WTC11 (cell line): ENCODE measurements around the gene PLCH2. TPM values are rescaled to one million over a fixed set of nuclear protein-coding genes. Genes with fewer than 3 reads are reported as not detected.

Experiments
- ATAC-seq: fragments of 200-7000 bp; cut with Tn5 transposase; 2 replicates; pipeline ENCODE4 v1.10.0; 2021; ENCODE audit warnings: mild to moderate bottlenecking, moderate library complexity
- CTCF ChIA-PET: fragments of 300-600 bp; sonication (Branson Sonifier 250); formaldehyde crosslinking; loops from one replicate; lab custom pipeline; 2021; ENCODE audit warnings: antibody characterized with exemption; lab: Charles Lee
- POLR2A ChIA-PET: fragments of 350-600 bp; sonication (Branson Sonifier 250); formaldehyde crosslinking; loops from one replicate; lab custom pipeline; 2021; ENCODE audit warnings: antibody characterized with exemption; lab: Charles Lee
- DNase-seq: peaks from one replicate; pipeline ENCODE4 v3.0.0; 2021; ENCODE audit warnings: low spot score
- H3K27ac Mint-ChIP-seq: 2 replicates; pipeline ENCODE4 v1.8.0; 2021; ENCODE audit warnings: mixed read lengths
- H3K27me3 Mint-ChIP-seq: 2 replicates; pipeline ENCODE4 v1.8.0; 2021; ENCODE audit warnings: low read depth, mild to moderate bottlenecking, moderate library complexity, mixed read lengths
- H3K36me3 Mint-ChIP-seq: 2 replicates; pipeline ENCODE4 v1.8.0; 2021; ENCODE audit warnings: mixed read lengths
- H3K4me1 Mint-ChIP-seq: 2 replicates; pipeline ENCODE4 v1.8.0; 2022; ENCODE audit warnings: mixed read lengths
- H3K4me3 Mint-ChIP-seq: 2 replicates; pipeline ENCODE4 v1.8.0; 2021; ENCODE audit warnings: mild to moderate bottlenecking, moderate library complexity, mixed read lengths
- H3K9me3 Mint-ChIP-seq: 2 replicates; pipeline ENCODE4 v1.8.0; 2021; ENCODE audit warnings: mixed read lengths
- CREB1 ChIP-seq: sonication (generic); formaldehyde crosslinking; IDR thresholded peaks from 2 replicates; pipeline ENCODE4 v1.8.0; 2023; ENCODE audit warnings: mild to moderate bottlenecking, missing genetic modification reagents
- ELF4 ChIP-seq: sonication (generic); formaldehyde crosslinking; IDR thresholded peaks from 2 replicates; pipeline ENCODE4 v1.8.1; 2022; ENCODE audit warnings: low read depth, mild to moderate bottlenecking, moderate library complexity, missing genetic modification reagents
- ETV6 ChIP-seq: sonication (generic); formaldehyde crosslinking; IDR thresholded peaks from 2 replicates; pipeline ENCODE4 v1.8.1; 2022; ENCODE audit warnings: mild to moderate bottlenecking, missing genetic modification reagents
- GABPB1 ChIP-seq: sonication (generic); formaldehyde crosslinking; IDR thresholded peaks from 2 replicates; pipeline ENCODE4 v1.8.1; 2023; ENCODE audit warnings: mild to moderate bottlenecking, missing genetic modification reagents
- HMGA2 ChIP-seq: fragments of 250-450 bp; sonication (Bioruptor Pico); IDR thresholded peaks from 2 replicates; pipeline ENCODE4 v1.4.0; 2021; ENCODE audit warnings: mild to moderate bottlenecking, moderate library complexity
- JAZF1 ChIP-seq: fragments of 250-450 bp; sonication (Bioruptor Pico); IDR thresholded peaks from 2 replicates; pipeline ENCODE4 v1.9.0; 2021; ENCODE audit warnings: moderate library complexity, mild to moderate bottlenecking, inconsistent platforms
- MYBL2 ChIP-seq: sonication (generic); formaldehyde crosslinking; IDR thresholded peaks from 2 replicates; pipeline ENCODE4 v1.8.1; 2023; ENCODE audit warnings: mild to moderate bottlenecking, moderate library complexity, missing genetic modification reagents
- NFYB ChIP-seq: sonication (generic); formaldehyde crosslinking; conservative IDR thresholded peaks from 2 replicates; pipeline ENCODE4 v1.8.0; 2022; ENCODE audit warnings: low read depth, missing genetic modification reagents
- SMAD4 ChIP-seq: sonication (generic); formaldehyde crosslinking; IDR thresholded peaks from 2 replicates; pipeline ENCODE4 v1.8.0; 2022; ENCODE audit warnings: mild to moderate bottlenecking, missing genetic modification reagents
- TCF7 ChIP-seq: sonication (generic); formaldehyde crosslinking; IDR thresholded peaks from 2 replicates; pipeline ENCODE4 v1.8.0; 2022; ENCODE audit warnings: mild to moderate bottlenecking, low read depth, missing genetic modification reagents, moderate library complexity
- ZBTB21 ChIP-seq: sonication (generic); formaldehyde crosslinking; IDR thresholded peaks from 2 replicates; pipeline ENCODE4 v1.8.1; 2023; ENCODE audit warnings: mild to moderate bottlenecking, missing genetic modification reagents, borderline replicate concordance
- total RNA-seq: library from RNA; stranded (reverse); gene quantifications from 3 replicates; pipeline ENCODE4 v1.2.3, GENCODE V29; 2021
- TF ChIP-seq, protein P1 (sequence below): sonication (generic); formaldehyde crosslinking; IDR thresholded peaks from 2 replicates; pipeline ENCODE4 v1.8.1; 2022; ENCODE audit warnings: missing genetic modification reagents, borderline replicate concordance
- TF ChIP-seq, protein P2 (sequence below): fragments of 250-450 bp; sonication (Bioruptor Pico); conservative IDR thresholded peaks from 2 replicates; pipeline ENCODE4 v1.9.0; 2021; ENCODE audit warnings: mild to moderate bottlenecking
- TF ChIP-seq, protein P3 (sequence below): fragments of 250-450 bp; sonication (Bioruptor Pico); IDR thresholded peaks from 2 replicates; pipeline ENCODE4 v1.9.0; 2021; ENCODE audit warnings: mild to moderate bottlenecking, borderline replicate concordance
- TF ChIP-seq, protein P4 (sequence below): sonication (generic); formaldehyde crosslinking; IDR thresholded peaks from 2 replicates; pipeline ENCODE4 v1.8.0; 2022; ENCODE audit warnings: mild to moderate bottlenecking, missing genetic modification reagents
- TF ChIP-seq, protein P5 (sequence below): sonication (generic); formaldehyde crosslinking; IDR thresholded peaks from 2 replicates; pipeline ENCODE4 v1.8.0; 2022; ENCODE audit warnings: mild to moderate bottlenecking, missing genetic modification reagents

PLCH2 gene
- total RNA-seq, 1 experiment from 2014 or later = 0.17 TPM

DNA sequence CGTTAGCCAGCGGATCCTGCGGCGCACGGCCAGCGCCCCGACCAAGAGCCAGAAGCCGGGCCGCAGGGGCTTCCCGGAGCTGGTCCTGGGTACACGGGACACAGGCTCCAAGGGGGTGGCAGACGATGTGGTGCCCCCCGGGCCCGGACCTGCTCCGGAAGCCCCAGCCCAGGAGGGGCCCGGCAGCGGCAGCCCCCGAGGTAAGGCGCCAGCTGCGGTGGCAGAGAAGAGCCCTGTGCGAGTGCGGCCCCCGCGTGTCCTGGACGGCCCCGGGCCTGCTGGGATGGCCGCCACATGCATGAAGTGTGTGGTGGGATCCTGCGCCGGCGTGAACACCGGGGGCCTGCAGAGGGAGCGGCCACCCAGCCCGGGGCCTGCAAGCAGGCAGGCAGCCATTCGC lies 26.1 kb downstream of the PLCH2 start:
- TF ChIP-seq, protein P1, sequence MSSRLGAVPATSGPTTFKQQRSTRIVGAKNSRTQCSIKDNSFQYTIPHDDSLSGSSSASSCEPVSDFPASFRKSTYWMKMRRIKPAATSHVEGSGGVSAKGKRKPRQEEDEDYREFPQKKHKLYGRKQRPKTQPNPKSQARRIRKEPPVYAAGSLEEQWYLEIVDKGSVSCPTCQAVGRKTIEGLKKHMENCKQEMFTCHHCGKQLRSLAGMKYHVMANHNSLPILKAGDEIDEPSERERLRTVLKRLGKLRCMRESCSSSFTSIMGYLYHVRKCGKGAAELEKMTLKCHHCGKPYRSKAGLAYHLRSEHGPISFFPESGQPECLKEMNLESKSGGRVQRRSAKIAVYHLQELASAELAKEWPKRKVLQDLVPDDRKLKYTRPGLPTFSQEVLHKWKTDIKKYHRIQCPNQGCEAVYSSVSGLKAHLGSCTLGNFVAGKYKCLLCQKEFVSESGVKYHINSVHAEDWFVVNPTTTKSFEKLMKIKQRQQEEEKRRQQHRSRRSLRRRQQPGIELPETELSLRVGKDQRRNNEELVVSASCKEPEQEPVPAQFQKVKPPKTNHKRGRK (CRISPR knock-in tag) = no peak
- no peak for TF ChIP-seq HMGA2 (CRISPR knock-in tag)
- no peak for TF ChIP-seq NFYB
- no peak for TF ChIP-seq ZBTB21 (CRISPR knock-in tag)
- POLR2A ChIA-PET = interaction anchor here (0.6 kb wide), 1 partner anchor 60 kb away, joined by 3 read pairs; no protein-coding TSS in a partner anchor
- no peak overlapping the region for H3K27ac Mint-ChIP-seq
- no peaks in the 10 kb centered on the region for H3K36me3 Mint-ChIP-seq
- no peaks in the 10 kb centered on the region for H3K9me3 Mint-ChIP-seq
- no peak overlapping the region for H3K4me3 Mint-ChIP-seq
- ATAC-seq (no peak), DNase-seq (no peak)
- no peaks in the 10 kb centered on the region for H3K27me3 Mint-ChIP-seq
- CTCF ChIA-PET = interaction anchor here (1.0 to 1.1 kb wide), 3 partner anchors 24 to 121 kb away, joined by 3 read pairs; partner anchors contain the start of gene PANK4
- H3K4me1 Mint-ChIP-seq = no peaks in the 10 kb centered on the region

DNA sequence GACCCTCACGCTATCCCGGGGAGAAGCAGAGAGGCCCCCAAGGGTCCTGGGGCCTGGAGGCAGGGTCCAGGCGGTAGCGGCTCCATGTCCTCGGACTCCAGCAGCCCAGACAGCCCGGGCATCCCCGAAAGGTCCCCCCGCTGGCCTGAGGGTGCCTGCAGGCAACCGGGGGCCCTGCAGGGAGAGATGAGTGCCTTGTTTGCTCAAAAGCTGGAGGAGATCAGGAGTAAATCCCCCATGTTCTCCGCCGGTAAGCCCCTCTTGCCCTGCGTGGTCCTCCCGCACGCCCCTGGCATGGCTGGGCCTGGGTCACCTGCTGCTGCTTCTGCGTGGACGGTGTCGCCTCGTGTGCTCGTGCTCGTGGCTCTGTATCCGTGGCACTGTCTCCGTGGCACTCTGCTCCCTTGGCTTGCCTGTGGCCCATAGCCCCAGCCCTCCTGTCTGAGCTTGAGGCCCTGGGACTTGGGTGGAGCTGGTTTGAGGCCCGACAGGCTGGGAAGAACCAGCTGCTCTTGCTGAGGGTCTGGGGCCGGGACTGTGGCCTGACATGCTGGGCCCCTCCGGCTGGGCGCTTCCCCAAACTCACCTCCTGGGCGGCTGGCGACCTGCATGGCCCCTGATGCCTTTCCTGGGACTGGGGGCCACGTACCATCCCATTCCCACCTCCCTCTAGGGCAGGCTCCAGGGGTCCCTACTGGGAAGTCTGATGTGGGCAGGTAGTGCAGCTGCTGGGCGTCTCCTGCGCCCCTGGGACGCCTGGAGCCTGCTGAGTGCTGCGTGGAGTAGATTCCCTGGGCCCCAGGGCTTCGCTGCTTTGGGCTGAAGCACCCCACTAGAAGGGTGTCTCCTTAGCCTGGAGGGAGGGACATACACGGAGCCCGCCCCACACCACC lies 26.8 kb downstream of the PLCH2 start:
- no peak overlapping the region for H3K4me3 Mint-ChIP-seq
- no peak overlapping the region for H3K27ac Mint-ChIP-seq
- H3K9me3 Mint-ChIP-seq = no peaks in the 10 kb centered on the region
- TF ChIP-seq GABPB1 (CRISPR knock-in tag) (no peak), ELF4 (CRISPR knock-in tag) (no peak), MYBL2 (CRISPR knock-in tag) (no peak), SMAD4 (no peak), CREB1 (no peak), ETV6 (CRISPR knock-in tag) (no peak), TCF7 (CRISPR knock-in tag) (no peak), JAZF1 (CRISPR knock-in tag) (no peak)
- TF ChIP-seq, protein P2, sequence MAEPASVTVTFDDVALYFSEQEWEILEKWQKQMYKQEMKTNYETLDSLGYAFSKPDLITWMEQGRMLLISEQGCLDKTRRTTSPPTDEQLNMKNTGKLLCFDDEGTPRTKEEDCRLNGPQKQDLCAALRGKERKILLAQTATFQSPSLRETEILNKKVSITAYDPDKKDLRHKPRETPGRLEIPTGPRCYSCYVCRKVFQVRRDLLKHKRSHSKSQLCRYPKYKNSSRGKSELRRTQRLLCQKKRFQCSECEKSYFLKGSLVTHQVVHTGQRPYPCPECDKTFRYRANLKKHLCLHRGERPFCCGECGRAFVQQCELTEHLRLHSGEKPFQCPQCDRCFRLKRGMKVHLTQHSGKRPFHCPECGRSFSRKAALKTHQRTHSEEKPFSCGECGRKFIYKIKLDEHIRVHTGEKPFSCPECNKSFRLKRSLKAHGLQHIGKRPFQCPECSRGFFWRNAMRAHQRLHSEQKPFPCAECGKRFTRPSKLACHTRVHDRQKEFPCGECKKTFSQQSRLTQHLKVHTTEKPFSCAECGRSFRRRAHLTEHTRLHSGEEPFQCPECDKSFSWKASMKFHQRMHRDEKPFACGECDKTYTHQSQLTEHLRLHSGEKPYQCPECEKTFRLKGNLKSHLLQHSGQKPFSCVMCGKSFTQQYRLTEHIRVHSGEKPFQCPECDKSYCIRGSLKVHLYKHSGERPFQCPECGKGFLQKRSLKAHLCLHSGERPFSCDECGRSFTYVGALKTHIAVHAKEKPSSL = no peak
- TF ChIP-seq, protein P3, sequence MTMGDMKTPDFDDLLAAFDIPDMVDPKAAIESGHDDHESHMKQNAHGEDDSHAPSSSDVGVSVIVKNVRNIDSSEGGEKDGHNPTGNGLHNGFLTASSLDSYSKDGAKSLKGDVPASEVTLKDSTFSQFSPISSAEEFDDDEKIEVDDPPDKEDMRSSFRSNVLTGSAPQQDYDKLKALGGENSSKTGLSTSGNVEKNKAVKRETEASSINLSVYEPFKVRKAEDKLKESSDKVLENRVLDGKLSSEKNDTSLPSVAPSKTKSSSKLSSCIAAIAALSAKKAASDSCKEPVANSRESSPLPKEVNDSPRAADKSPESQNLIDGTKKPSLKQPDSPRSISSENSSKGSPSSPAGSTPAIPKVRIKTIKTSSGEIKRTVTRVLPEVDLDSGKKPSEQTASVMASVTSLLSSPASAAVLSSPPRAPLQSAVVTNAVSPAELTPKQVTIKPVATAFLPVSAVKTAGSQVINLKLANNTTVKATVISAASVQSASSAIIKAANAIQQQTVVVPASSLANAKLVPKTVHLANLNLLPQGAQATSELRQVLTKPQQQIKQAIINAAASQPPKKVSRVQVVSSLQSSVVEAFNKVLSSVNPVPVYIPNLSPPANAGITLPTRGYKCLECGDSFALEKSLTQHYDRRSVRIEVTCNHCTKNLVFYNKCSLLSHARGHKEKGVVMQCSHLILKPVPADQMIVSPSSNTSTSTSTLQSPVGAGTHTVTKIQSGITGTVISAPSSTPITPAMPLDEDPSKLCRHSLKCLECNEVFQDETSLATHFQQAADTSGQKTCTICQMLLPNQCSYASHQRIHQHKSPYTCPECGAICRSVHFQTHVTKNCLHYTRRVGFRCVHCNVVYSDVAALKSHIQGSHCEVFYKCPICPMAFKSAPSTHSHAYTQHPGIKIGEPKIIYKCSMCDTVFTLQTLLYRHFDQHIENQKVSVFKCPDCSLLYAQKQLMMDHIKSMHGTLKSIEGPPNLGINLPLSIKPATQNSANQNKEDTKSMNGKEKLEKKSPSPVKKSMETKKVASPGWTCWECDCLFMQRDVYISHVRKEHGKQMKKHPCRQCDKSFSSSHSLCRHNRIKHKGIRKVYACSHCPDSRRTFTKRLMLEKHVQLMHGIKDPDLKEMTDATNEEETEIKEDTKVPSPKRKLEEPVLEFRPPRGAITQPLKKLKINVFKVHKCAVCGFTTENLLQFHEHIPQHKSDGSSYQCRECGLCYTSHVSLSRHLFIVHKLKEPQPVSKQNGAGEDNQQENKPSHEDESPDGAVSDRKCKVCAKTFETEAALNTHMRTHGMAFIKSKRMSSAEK (CRISPR knock-in tag) = no peak
- TF ChIP-seq, protein P4, sequence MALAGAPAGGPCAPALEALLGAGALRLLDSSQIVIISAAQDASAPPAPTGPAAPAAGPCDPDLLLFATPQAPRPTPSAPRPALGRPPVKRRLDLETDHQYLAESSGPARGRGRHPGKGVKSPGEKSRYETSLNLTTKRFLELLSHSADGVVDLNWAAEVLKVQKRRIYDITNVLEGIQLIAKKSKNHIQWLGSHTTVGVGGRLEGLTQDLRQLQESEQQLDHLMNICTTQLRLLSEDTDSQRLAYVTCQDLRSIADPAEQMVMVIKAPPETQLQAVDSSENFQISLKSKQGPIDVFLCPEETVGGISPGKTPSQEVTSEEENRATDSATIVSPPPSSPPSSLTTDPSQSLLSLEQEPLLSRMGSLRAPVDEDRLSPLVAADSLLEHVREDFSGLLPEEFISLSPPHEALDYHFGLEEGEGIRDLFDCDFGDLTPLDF (CRISPR knock-in tag) = no peak
- TF ChIP-seq, protein P5, sequence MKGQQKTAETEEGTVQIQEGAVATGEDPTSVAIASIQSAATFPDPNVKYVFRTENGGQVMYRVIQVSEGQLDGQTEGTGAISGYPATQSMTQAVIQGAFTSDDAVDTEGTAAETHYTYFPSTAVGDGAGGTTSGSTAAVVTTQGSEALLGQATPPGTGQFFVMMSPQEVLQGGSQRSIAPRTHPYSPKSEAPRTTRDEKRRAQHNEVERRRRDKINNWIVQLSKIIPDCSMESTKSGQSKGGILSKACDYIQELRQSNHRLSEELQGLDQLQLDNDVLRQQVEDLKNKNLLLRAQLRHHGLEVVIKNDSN (CRISPR knock-in tag) = no peak
- H3K27me3 Mint-ChIP-seq = no peaks in the 10 kb centered on the region
- H3K36me3 Mint-ChIP-seq = no peaks in the 10 kb centered on the region
- CTCF ChIA-PET = interaction anchor here (0.7 to 1.5 kb wide), 7 partner anchors 12 to 121 kb away, joined by 3 to 5 read pairs (median 3); no protein-coding TSS in a partner anchor
- POLR2A ChIA-PET = no interaction called here
- DNase-seq = no peak
- no peaks in the 10 kb centered on the region for H3K4me1 Mint-ChIP-seq
- ATAC-seq = no peak
